Left ventricle myocardium inferior (tissue), 1 donor: ENCODE measurements around the gene FAM131B. TPM values are rescaled to one million over a fixed set of nuclear protein-coding genes. Genes with fewer than 3 reads are reported as not detected.

Experiments used
- DNase-seq: peaks from one replicate; pipeline ENCODE4 v3.0.0-alpha.2; 2020
- H3K27ac ChIP-seq: fragments of 200-600 bp; replicated peaks from 2 replicates; pipeline ENCODE4 v1.8.0; 2021
- H3K27me3 ChIP-seq: fragments of 200-600 bp; 2 replicates; pipeline ENCODE4 v1.8.0; 2021; ENCODE audit warnings: low read depth
- H3K36me3 ChIP-seq: fragments of 200-600 bp; 2 replicates; pipeline ENCODE4 v1.8.0; 2021
- H3K4me1 ChIP-seq: fragments of 200-600 bp; 2 replicates; pipeline ENCODE4 v1.8.0; 2021
- H3K4me3 ChIP-seq: fragments of 200-600 bp; 2 replicates; pipeline ENCODE4 v1.8.0; 2021; ENCODE audit warnings: mild to moderate bottlenecking, moderate library complexity
- H3K9me3 ChIP-seq: fragments of 200-600 bp; replicated peaks from 2 replicates; pipeline ENCODE4 v1.8.0; 2021
- CTCF ChIP-seq: fragments of 200-600 bp; IDR thresholded peaks from 2 replicates; pipeline ENCODE4 v1.8.0; 2021; ENCODE audit warnings: antibody characterized with exemption, mild to moderate bottlenecking, borderline replicate concordance
- intact Hi-C: fragments of 100-400 bp; cut with micrococcal nuclease; formaldehyde crosslinking; loops from one replicate; pipeline ENCODE4 v1.11.0; 2022
- total RNA-seq: library from RNA; stranded (reverse); fragmentation: NEBNext Ultra II Directional; extraction: Animal tissue kit (Norgen Biotek cat#: 25700); gene quantifications from one replicate; pipeline ENCODE4 v1.2.1, GENCODE V29; 2021
- donor health status: DM: no; HTN: yes; CAD: no; lungs with severe emphysema.

FAM131B gene
- total RNA-seq, 1 donor from 2014 or later, result 0.47 TPM

GRCh38 chr7:143385891-143386781, 23.6 kb upstream of the FAM131B start:
- no peak for TF ChIP-seq CTCF
- H3K4me3 ChIP-seq, result peak overlapping the region; percentile 98
- H3K9me3 ChIP-seq, result no peaks in the 10 kb centered on the region
- H3K27ac ChIP-seq, result peak overlapping the region; percentile 99
- no peak for DNase-seq
- no peaks in the 10 kb centered on the region for H3K27me3 ChIP-seq
- peaks cover 51% of the 10 kb centered on the region for H3K36me3 ChIP-seq
- intact Hi-C loops, result no loop called here
- H3K4me1 ChIP-seq, result peaks cover 91% of the 10 kb centered on the region

- no peaks in the 10 kb centered on the region for H3K9me3 ChIP-seq
- peaks cover 39% of the 10 kb centered on the region for H3K36me3 ChIP-seq
- TF ChIP-seq CTCF, result no peak
- no peaks in the 10 kb centered on the region for H3K27me3 ChIP-seq
- intact Hi-C loops, result no loop called here
- peaks cover 89% of the 10 kb centered on the region for H3K4me1 ChIP-seq
- no peak for DNase-seq
- H3K27ac ChIP-seq, result peak overlapping the region; percentile 99
- H3K4me3 ChIP-seq, result peak overlapping the region; percentile 98
Measured at GRCh38 chr7:143384661-143385631, 22.4 kb upstream of the FAM131B start.

GRCh38 chr7:143384148-143384547, 21.6 kb upstream of the FAM131B start:
- Histone ChIP-seq H3K36me3 (peaks cover 31% of the 10 kb centered on the region), H3K9me3 (no peaks in the 10 kb centered on the region), H3K27ac (peak overlapping the region; percentile 99), H3K4me1 (peaks cover 89% of the 10 kb centered on the region), H3K27me3 (no peaks in the 10 kb centered on the region), H3K4me3 (peak overlapping the region; percentile 98)
- intact Hi-C loops, result no loop called here
- TF ChIP-seq CTCF, result no peak
- no peak for DNase-seq

- DNase-seq, result no peak
- Histone ChIP-seq H3K4me1 (peaks cover 93% of the 10 kb centered on the region), H3K27me3 (no peaks in the 10 kb centered on the region), H3K9me3 (no peaks in the 10 kb centered on the region), H3K4me3 (peak overlapping the region; percentile 98), H3K36me3 (peaks cover 25% of the 10 kb centered on the region), H3K27ac (peak overlapping the region; percentile 99)
- intact Hi-C loops, result no loop called here
- no peak for TF ChIP-seq CTCF
Measured at GRCh38 chr7:143383642-143383957, 21.1 kb upstream of the FAM131B start.

- Histone ChIP-seq H3K27ac (peak overlapping the region; percentile 99), H3K27me3 (no peaks in the 10 kb centered on the region), H3K4me1 (peaks cover 89% of the 10 kb centered on the region), H3K36me3 (peaks cover 20% of the 10 kb centered on the region), H3K9me3 (no peaks in the 10 kb centered on the region), H3K4me3 (peak overlapping the region; percentile 98)
- TF ChIP-seq CTCF, result no peak
- DNase-seq, result no peak
- intact Hi-C loops, result no loop called here
Measured at GRCh38 chr7:143382791-143383641, 20.5 kb upstream of the FAM131B start.
